K562 (cell line): ENCODE measurements around the gene MED29. TPM values are rescaled to one million over a fixed set of nuclear protein-coding genes. Genes with fewer than 3 reads are reported as not detected.
A peak's percentile ranks its signal among the peaks of the same experiment; 100 is the strongest.

Source experiments
- ATAC-seq: fragments of 200-7000 bp; cut with Tn5 transposase; 3 replicates; pipeline ENCODE4 v1.9.1; 2020; ENCODE audit warnings: moderate library complexity
- BruUV-seq: library from RNA; stranded (reverse); fragments of 400-500 nt; replicated peaks from 2 replicates; lab custom pipeline; 2021; lab: Mats Ljungman, UMichigan
- CTCF ChIA-PET: fragments of 300-600 bp; formaldehyde crosslinking; extraction: SDS; loops from one replicate; lab custom pipeline; 2021; ENCODE audit warnings: low intra/inter-chr PET ratio; lab: Yijun Ruan, JAX
- POLR2A ChIA-PET: fragments of 300-600, 350-650 bp; sonication (Branson Sonifier 250); formaldehyde crosslinking; extraction: SDS; loops from one replicate; lab custom pipeline; 2021; ENCODE audit warnings: antibody characterized with exemption, inconsistent platforms; lab: Yijun Ruan, JAX
- DNase-seq, 4 experiments: peaks; one replicate each; pipeline versions ENCODE4 v3.0.0 to v3.0.0-alpha.2; 2011 to 2018; ENCODE audit warnings: low spot score in 3 of 4, mixed read lengths in 3 of 4; ENCODE audit errors: extremely low read depth in 1 of 4
- FAIRE-seq: peaks from 2 replicates; lab custom pipeline; 2011; peaks lifted over from hg19 to GRCh38; lab: Jason Lieb, UNC
- H2AFZ ChIP-seq: 2 replicates; pipeline ENCODE4 v1.6.0; 2011; ENCODE audit warnings: low read depth, low read length, control low read depth, inconsistent platforms
- H3K27ac ChIP-seq: fragments of 200-600 bp; 3 replicates; pipeline ENCODE4 v1.8.0; 2011; ENCODE audit warnings: low read depth, mild to moderate bottlenecking, control low read depth, inconsistent platforms, low read length, moderate library complexity, mixed read lengths; ENCODE audit errors: extremely low read depth
- H3K27me3 ChIP-seq, 2 experiments: fragments of 300-600 bp in 1 of 2; 2 replicates in 1 of 2; 3 replicates in 1 of 2; pipeline versions ENCODE4 v1.6.0 to v1.8.0; 2011; ENCODE audit warnings: inconsistent platforms in 2 of 2, low read length in 2 of 2, mild to moderate bottlenecking in 1 of 2, mixed read lengths in 1 of 2, moderate library complexity in 1 of 2; ENCODE audit not compliant: control insufficient read depth in 2 of 2, insufficient read depth in 2 of 2
- H3K36me3 ChIP-seq: fragments of 300-600 bp; 3 replicates; pipeline ENCODE4 v1.8.0; 2011; ENCODE audit warnings: mild to moderate bottlenecking, low read length, inconsistent platforms; ENCODE audit not compliant: control insufficient read depth, insufficient read depth
- H3K4me1 ChIP-seq, 2 experiments: fragments of 200-600 bp in 1 of 2; replicated peaks in 1 of 2; 2 replicates in 1 of 2; 3 replicates in 1 of 2; pipeline versions ENCODE4 v1.5.1 to v1.8.0; 2011; ENCODE audit warnings: inconsistent platforms in 2 of 2, low read length in 2 of 2, mild to moderate bottlenecking in 1 of 2, mixed read lengths in 1 of 2, moderate library complexity in 1 of 2; ENCODE audit not compliant: control insufficient read depth in 2 of 2, insufficient read depth in 2 of 2
- H3K4me2 ChIP-seq: 2 replicates; pipeline ENCODE4 v1.6.1; 2011; ENCODE audit warnings: low read length, control low read depth, inconsistent platforms, mixed read lengths; ENCODE audit not compliant: insufficient read depth
- H3K4me3 ChIP-seq: fragments of 200-600 bp; sonication (generic), shearing (Covaris generic); 2 replicates; pipeline ENCODE4 v1.5.1; 2016; ENCODE audit warnings: control low read depth, inconsistent platforms
- H3K79me2 ChIP-seq: fragments of 200-600 bp; 3 replicates; pipeline ENCODE4 v1.8.0; 2011; ENCODE audit warnings: low read length, inconsistent platforms; ENCODE audit not compliant: control insufficient read depth, insufficient read depth
- H3K9ac ChIP-seq, 2 experiments: 2 replicates each; pipeline versions ENCODE4 v1.6.0 to v1.6.1; 2011; ENCODE audit warnings: low read depth in 2 of 2, low read length in 2 of 2, control low read depth in 1 of 2, inconsistent platforms in 1 of 2, mild to moderate bottlenecking in 1 of 2, mixed read lengths in 1 of 2; ENCODE audit not compliant: insufficient read depth in 1 of 2
- H3K9me1 ChIP-seq: one replicate; pipeline ENCODE4 v1.6.0; 2011; ENCODE audit warnings: inconsistent platforms, mild to moderate bottlenecking, low read length, moderate library complexity; ENCODE audit not compliant: control insufficient read depth, insufficient read depth
- H3K9me3 ChIP-seq: replicated peaks from 2 replicates; pipeline ENCODE4 v1.5.1; 2011; ENCODE audit warnings: low read depth, low read length, inconsistent platforms; ENCODE audit not compliant: control insufficient read depth, insufficient read depth
- H4K20me1 ChIP-seq: replicated peaks from 2 replicates; pipeline ENCODE4 v1.6.1; 2011; ENCODE audit warnings: low read length, inconsistent platforms, mixed read lengths; ENCODE audit not compliant: control insufficient read depth, insufficient read depth
- BCOR ChIP-seq: fragments of 450-650 bp; IDR thresholded peaks from 2 replicates; pipeline ENCODE4 v1.6.1; 2016
- CBX5 ChIP-seq: IDR thresholded peaks from 2 replicates; pipeline ENCODE4 v1.6.1; 2014; ENCODE audit warnings: low read depth, borderline replicate concordance
- CGGBP1 ChIP-seq: fragments of 250-450 bp; sonication (Bioruptor Pico); IDR thresholded peaks from 2 replicates; pipeline ENCODE4 v1.9.0; 2021; ENCODE audit warnings: mild to moderate bottlenecking
- CREB1 ChIP-seq, 2 experiments: sonication (generic) in 1 of 2; formaldehyde crosslinking in 1 of 2; IDR thresholded peaks; 2 replicates each; pipeline versions ENCODE4 v1.6.1 to v1.8.0; 2012 to 2022; ENCODE audit warnings: inconsistent platforms in 1 of 2, mild to moderate bottlenecking in 1 of 2, missing genetic modification reagents in 1 of 2, moderate library complexity in 1 of 2
- E2F4 ChIP-seq: sonication (generic); formaldehyde crosslinking; IDR thresholded peaks from 2 replicates; pipeline ENCODE4 v1.8.0; 2022; ENCODE audit warnings: mild to moderate bottlenecking, low read depth, missing genetic modification reagents
- FOS ChIP-seq: IDR thresholded peaks from 3 replicates; pipeline ENCODE4 v1.6.1; 2011; ENCODE audit not compliant: insufficient read length; ENCODE audit errors: extremely low read depth
- GTF3C2 ChIP-seq: IDR thresholded peaks from 3 replicates; pipeline ENCODE4 v1.6.1; 2011; ENCODE audit warnings: borderline replicate concordance, mild to moderate bottlenecking, moderate library complexity; ENCODE audit not compliant: insufficient read length; ENCODE audit errors: extremely low read depth
- RBM25 ChIP-seq: fragments of 200-400 bp; formaldehyde crosslinking; IDR thresholded peaks from 2 replicates; pipeline ENCODE4 v1.6.1; 2018; ENCODE audit warnings: low read length, low read depth, moderate library complexity; ENCODE audit not compliant: severe bottlenecking
- RCOR1 ChIP-seq, 2 experiments: IDR thresholded peaks; 2 replicates each; pipeline ENCODE4 v1.6.1; 2012; ENCODE audit warnings: low read depth in 2 of 2, low read length in 2 of 2, borderline replicate concordance in 1 of 2, improper control_type of control experiment in 1 of 2
- TAF1 ChIP-seq: IDR thresholded peaks from 2 replicates; pipeline ENCODE4 v1.6.1; 2011; ENCODE audit warnings: mild to moderate bottlenecking, low read length, moderate library complexity; ENCODE audit not compliant: insufficient read depth, control insufficient read depth, severe bottlenecking; ENCODE audit errors: extremely low read depth
- TFAP4 ChIP-seq: sonication (generic); formaldehyde crosslinking; IDR thresholded peaks from 2 replicates; pipeline ENCODE4 v1.8.0; 2022; ENCODE audit warnings: missing genetic modification reagents, mild to moderate bottlenecking, moderate library complexity, borderline replicate concordance
- YBX1 ChIP-seq: fragments of 450-650 bp; IDR thresholded peaks from 2 replicates; pipeline ENCODE4 v1.7.1; 2016; ENCODE audit warnings: mild to moderate bottlenecking
- ZNF512 ChIP-seq: IDR thresholded peaks from 2 replicates; pipeline ENCODE4 v1.6.1; 2016; ENCODE audit warnings: missing genetic modification characterization, missing compliant biosample characterization
- WGBS: fragments of 100-300 bp; shearing (Covaris generic); methylation state at CpG from one replicate; pipeline ENCODE4 v1.1.6; 2016; ENCODE audit warnings: low coverage, mixed read lengths; ENCODE audit not compliant: insufficient coverage; ENCODE audit errors: missing lambda C conversion rate; 5-methylcytosine and 5-hydroxymethylcytosine counted together
- in situ Hi-C: fragments of 300-500 bp; cut with MboI; formaldehyde crosslinking; loops from 4 replicates; pipeline ENCODE4 v1.15.0; 2018; ENCODE audit warnings: inconsistent platforms, mixed read lengths
- intact Hi-C: fragments of 100-400 bp; cut with micrococcal nuclease; formaldehyde crosslinking; loops from 2 replicates; pipeline ENCODE4 v1.14.2; 2022
- polyA plus RNA-seq, 8 experiments: library from polyadenylated mRNA; depleted of rRNA in 4 of 8; stranded (reverse) in 5 of 8; unstranded in 3 of 8; fragments of >200 nt; fragmentation: Nextera tagmentation in 2 of 8; fragmentation: Illumina TruSeq in 1 of 8; extraction: Ambion mirVana in 2 of 8; extraction: Trizol in 1 of 8; gene quantifications; 2 replicates each; pipeline versions ENCODE4 v1.2.1 to v1.2.3, GENCODE V29; 2011 to 2014; ENCODE audit warnings: inconsistent platforms in 1 of 8, missing spikeins in 1 of 8
- total RNA-seq, 7 experiments: library from RNA; depleted of rRNA in 6 of 7; stranded (reverse); fragments of >200 nt in 6 of 7; fragmentation: Illumina TruSeq in 2 of 7; extraction: Trizol in 2 of 7; gene quantifications; 2 replicates each; pipeline versions ENCODE4 v1.2.1 to v1.2.3, GENCODE V29; 2011 to 2021; ENCODE audit warnings: low replicate concordance in 1 of 7

The MED29 gene
- total and polyA plus RNA-seq, 9 of the 15 experiments (the other 6 are each of a cell fraction or from before 2014, with no cell fraction given): 1.8 to 22.6 (median 12.4) TPM

GRCh38 chr19:39419003-39419402 is 27.8 kb downstream of the MED29 start:
- Histone ChIP-seq H4K20me1 (no peaks in the 10 kb centered on the region), H3K79me2 (peaks cover 6% of the 10 kb centered on the region; the same call in 2 of the 3 replicates), H3K4me3 (no peak overlapping the region), H3K36me3 (peaks cover 35% of the 10 kb centered on the region; the same call in 2 of the 3 replicates), H3K27ac (no peak overlapping the region), H3K9me3 (no peaks in the 10 kb centered on the region), H3K27me3 (no peaks in the 10 kb centered on the region), H3K9ac (no peak overlapping the region), H3K4me1 (peaks cover 4 to 34% of the 10 kb centered on the region in 2 experiments; a peak in 4 of 5 replicates), H3K9me1 (no peaks in the 10 kb centered on the region), H2AFZ (no peak overlapping the region), H3K4me2 (no peak overlapping the region)
- in situ Hi-C loops: no loop called here
- no peak for ATAC-seq
- ChIA-PET CTCF (no interaction called here), POLR2A (interaction anchor here (0.6 to 9.1 kb wide), 4 partner anchors 14 to 28 kb away, joined by 4 to 141 read pairs (median 5); partner anchors contain the start of genes MED29, PAF1 and RPS16)
- DNase-seq: no peak
- intact Hi-C loops: no loop called here
- peak; percentile 71 for FAIRE-seq
- 85% methylated on average over 9 of the region's 9 CpGs for WGBS
- BruUV-seq: no TSS peak
- TF ChIP-seq BCOR (peak; percentile 70; the same call in 1 of the 2 replicates), TAF1 (no peak), CREB1 (IDR thresholded peaks at IDR 0.05) (no peak), CREB1 (CRISPR knock-in tag; IDR thresholded peaks at IDR 0.05) (no peak), RCOR1 (IDR thresholded peaks at IDR 0.05; ENCODE audit: borderline replicate concordance in 1 of 2, low read depth in 2 of 2, low read length in 2 of 2) (0 out of 4 replicates have a peak, but pooled peaks of 1 of the 2 experiments have one; percentile 17), RBM25 (peak; percentile 70), YBX1 (no peak), E2F4 (CRISPR knock-in tag) (no peak), CBX5 (no peak), TFAP4 (CRISPR knock-in tag) (no peak), FOS (no peak), GTF3C2 (no peak), ZNF512 (no peak), CGGBP1 (CRISPR knock-in tag) (no peak)
